Measurements from ENCODE around the gene PCP2.

The PCP2 gene

GRCh38 chr19:7596211-7596937, 37.1 kb downstream of the PCP2 start:
- no peak for DNase-seq (ENCODE audit: low read depth in 2 of 2)

GRCh38 chr19:7595466-7596133, 37.9 kb downstream of the PCP2 start, which contains the start of gene CAMSAP3:
TSS of gene CAMSAP3 (plus strand) at chr19:7595863. CDS start at chr19:7596003, 140 bp downstream.
- DNase-seq (ENCODE audit: low read depth in 2 of 2), result peak; percentile 4 to 30

- DNase-seq (ENCODE audit: low read depth in 2 of 2), result no peak
Observed at GRCh38 chr19:7590256-7590655, 43.3 kb downstream of the PCP2 start.

- DNase-seq (ENCODE audit: low read depth in 2 of 2), result no peak
Observed at GRCh38 chr19:7589822-7590221, 43.7 kb downstream of the PCP2 start.

GRCh38 chr19:7582446-7582845, 51.1 kb downstream of the PCP2 start:
- no peak for DNase-seq (ENCODE audit: low read depth in 2 of 2)

Data from activated CD4-positive, alpha-beta T cell treated with anti-CD3 and anti-CD28 coated beads for 24 hours (primary cell).